Fibroblast of pulmonary artery (primary cell): ENCODE results near the gene IL34.
"Not testable (repeated sequence)": the region's sequence is repeated elsewhere in the genome, so short reads cannot be mapped to it uniquely, and the experiment has no call there.

Experiments
- DNase-seq: peaks from one replicate; pipeline ENCODE4 v3.0.0-alpha.2; 2010; ENCODE audit warnings: low read depth
- H3K4me3 ChIP-seq: replicated peaks from 2 replicates; pipeline ENCODE4 v1.5.1; 2011; ENCODE audit warnings: low read depth, mild to moderate bottlenecking, control low read depth, low read length, moderate library complexity
- CTCF ChIP-seq: IDR thresholded peaks from 2 replicates; pipeline ENCODE4 v1.5.1; 2011; ENCODE audit warnings: mild to moderate bottlenecking, control low read depth, low read length, inconsistent platforms; ENCODE audit errors: missing control alignments

The IL34 gene

GRCh38 chr16:70612931-70613330, 33.4 kb upstream of the IL34 start:
- H3K4me3 ChIP-seq: no peak overlapping the region
- no peak for DNase-seq
- no peak for TF ChIP-seq CTCF

GRCh38 chr16:70614208-70614951, 32.0 kb upstream of the IL34 start:
- no peak for TF ChIP-seq CTCF
- DNase-seq: no peak
- H3K4me3 ChIP-seq: no peak overlapping the region

- TF ChIP-seq CTCF: no peak
- DNase-seq: no peak
- no peak overlapping the region for H3K4me3 ChIP-seq
These were observed 30.4 kb upstream of the IL34 start for GRCh38 chr16:70615945-70616344.

GRCh38 chr16:70621864-70622263, 24.5 kb upstream of the IL34 start:
- H3K4me3 ChIP-seq, DNase-seq: not testable (repeated sequence)

- H3K4me3 ChIP-seq: no peak overlapping the region
- TF ChIP-seq CTCF: no peak
- DNase-seq: no peak
These were observed 18.7 kb upstream of the IL34 start for GRCh38 chr16:70627696-70628095.

- H3K4me3 ChIP-seq: no peak overlapping the region
- no peak for DNase-seq
- no peak for TF ChIP-seq CTCF
These were observed 15.2 kb upstream of the IL34 start for GRCh38 chr16:70630960-70631745.

GRCh38 chr16:70632273-70632672, 14.1 kb upstream of the IL34 start:
- no peak for TF ChIP-seq CTCF
- DNase-seq: no peak

GRCh38 chr16:70633617-70634016, 12.7 kb upstream of the IL34 start:
- not testable (repeated sequence) for DNase-seq, H3K4me3 ChIP-seq

More at GRCh38 chr16:70632273-70632672, 14.1 kb upstream of the IL34 start:
- no peak overlapping the region for H3K4me3 ChIP-seq
